Pulmonary artery endothelial cell (primary cell): ENCODE data around the gene NOB1. TPM values are rescaled to one million over a fixed set of nuclear protein-coding genes. Genes with fewer than 3 reads are reported as not detected.

Source experiments
- DNase-seq: peaks from one replicate; pipeline ENCODE4 v3.0.0-alpha.2; 2011; ENCODE audit warnings: low read depth, low spot score
- total RNA-seq: library from RNA; depleted of rRNA; stranded (reverse); fragments of >200 nt; gene quantifications from 2 replicates; pipeline ENCODE4 v1.2.3, GENCODE V29; 2014

NOB1 gene
- total RNA-seq, 1 donor from 2014 or later: 55.3 TPM

- DNase-seq: no peak
Observed at GRCh38 chr16:69721441-69721957, 33.2 kb downstream of the NOB1 start.

GRCh38 chr16:69720822-69721430 is 33.8 kb downstream of the NOB1 start:
- no peak for DNase-seq

GRCh38 chr16:69718111-69718764 is 36.5 kb downstream of the NOB1 start:
- no peak for DNase-seq

- no peak for DNase-seq
Observed at GRCh38 chr16:69717066-69717465, 37.7 kb downstream of the NOB1 start.

- DNase-seq: no peak
Observed at GRCh38 chr16:69712914-69713581, 41.7 kb downstream of the NOB1 start.

- DNase-seq: no peak
Observed at GRCh38 chr16:69712277-69712676, 42.4 kb downstream of the NOB1 start.

GRCh38 chr16:69711115-69711740 is 43.5 kb downstream of the NOB1 start:
- no peak for DNase-seq

GRCh38 chr16:69709456-69710084 is 45.2 kb downstream of the NOB1 start:
- peak; percentile 27 for DNase-seq

- no peak for DNase-seq
Observed at GRCh38 chr16:69707920-69708683, 46.6 kb downstream of the NOB1 start.

- no peak for DNase-seq
Observed at GRCh38 chr16:69706975-69707340, 47.8 kb downstream of the NOB1 start.

GRCh38 chr16:69706256-69706974 is 48.3 kb downstream of the NOB1 start:
- no peak for DNase-seq

- no peak for DNase-seq
Observed at GRCh38 chr16:69703638-69704037, 51.1 kb downstream of the NOB1 start.

GRCh38 chr16:69701866-69702265 is 52.9 kb downstream of the NOB1 start:
- no peak for DNase-seq

- DNase-seq: no peak
Observed at GRCh38 chr16:69701452-69701851, 53.3 kb downstream of the NOB1 start.

GRCh38 chr16:69699915-69700314 is 54.8 kb downstream of the NOB1 start:
- DNase-seq: no peak

- no peak for DNase-seq
Observed at GRCh38 chr16:69698404-69698803, 56.3 kb downstream of the NOB1 start.

- no peak for DNase-seq
Observed at GRCh38 chr16:69693916-69694315, 60.8 kb downstream of the NOB1 start.

GRCh38 chr16:69691980-69692911 is 62.5 kb downstream of the NOB1 start:
- DNase-seq: no peak
